Measurements from ENCODE around the gene FAM3C. TPM values are rescaled to one million over a fixed set of nuclear protein-coding genes. Genes with fewer than 3 reads are reported as not detected.

The FAM3C gene
- total and polyA plus RNA-seq, 10 of the 15 experiments (the other 5 are each of a cell fraction or from before 2014, with no cell fraction given): 11.0 to 110 (median 27.8) TPM

DNA sequence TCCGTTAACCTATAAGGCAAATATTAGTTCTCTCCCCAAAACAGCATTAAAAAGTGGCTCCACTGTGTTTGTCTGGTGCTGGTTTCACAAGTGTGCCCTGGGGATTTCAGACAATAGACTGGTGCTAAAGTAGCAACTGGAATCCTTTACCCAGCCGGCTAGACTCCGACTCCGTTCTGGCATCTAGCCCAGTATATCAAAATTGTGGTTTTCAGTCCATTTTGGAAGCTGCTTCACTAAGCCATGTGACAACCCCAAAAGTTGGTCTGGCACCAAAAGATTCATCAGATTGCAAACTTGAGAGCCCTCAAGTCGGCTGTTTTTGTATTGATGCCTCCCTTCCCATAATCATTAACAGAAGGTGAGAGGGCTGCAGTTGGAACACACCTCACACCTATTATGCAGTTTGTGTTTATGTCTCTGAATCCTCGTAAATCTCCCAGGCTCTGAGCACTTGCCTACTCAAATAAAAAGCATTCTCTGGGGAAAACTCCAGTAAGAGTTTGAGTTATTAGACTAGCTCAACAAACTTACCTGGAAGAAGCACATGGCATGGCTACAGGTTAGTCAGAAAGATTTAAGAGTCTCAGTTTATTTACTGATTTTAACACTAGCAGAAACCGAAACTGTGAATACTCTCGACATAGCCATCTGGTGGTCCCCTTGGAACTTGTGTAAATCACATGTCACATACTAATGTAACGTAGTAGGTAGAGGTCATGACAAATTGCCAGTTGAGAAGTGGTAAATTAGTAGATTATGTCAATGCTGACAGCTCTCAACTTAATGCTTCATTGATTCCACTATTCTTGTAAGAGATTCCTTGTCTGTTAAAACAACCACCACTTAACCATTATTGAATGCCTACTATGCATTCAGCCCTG is 82.1 kb downstream of the FAM3C start (continued):
- TF ChIP-seq, protein P1, sequence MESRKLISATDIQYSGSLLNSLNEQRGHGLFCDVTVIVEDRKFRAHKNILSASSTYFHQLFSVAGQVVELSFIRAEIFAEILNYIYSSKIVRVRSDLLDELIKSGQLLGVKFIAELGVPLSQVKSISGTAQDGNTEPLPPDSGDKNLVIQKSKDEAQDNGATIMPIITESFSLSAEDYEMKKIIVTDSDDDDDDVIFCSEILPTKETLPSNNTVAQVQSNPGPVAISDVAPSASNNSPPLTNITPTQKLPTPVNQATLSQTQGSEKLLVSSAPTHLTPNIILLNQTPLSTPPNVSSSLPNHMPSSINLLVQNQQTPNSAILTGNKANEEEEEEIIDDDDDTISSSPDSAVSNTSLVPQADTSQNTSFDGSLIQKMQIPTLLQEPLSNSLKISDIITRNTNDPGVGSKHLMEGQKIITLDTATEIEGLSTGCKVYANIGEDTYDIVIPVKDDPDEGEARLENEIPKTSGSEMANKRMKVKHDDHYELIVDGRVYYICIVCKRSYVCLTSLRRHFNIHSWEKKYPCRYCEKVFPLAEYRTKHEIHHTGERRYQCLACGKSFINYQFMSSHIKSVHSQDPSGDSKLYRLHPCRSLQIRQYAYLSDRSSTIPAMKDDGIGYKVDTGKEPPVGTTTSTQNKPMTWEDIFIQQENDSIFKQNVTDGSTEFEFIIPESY (IDR thresholded peaks at IDR 0.05): no peak
- no peak for TF ChIP-seq PAX5 (IDR thresholded peaks at IDR 0.05; ENCODE audit: borderline replicate concordance, low read depth, low read length)
- TF ChIP-seq, protein P2, sequence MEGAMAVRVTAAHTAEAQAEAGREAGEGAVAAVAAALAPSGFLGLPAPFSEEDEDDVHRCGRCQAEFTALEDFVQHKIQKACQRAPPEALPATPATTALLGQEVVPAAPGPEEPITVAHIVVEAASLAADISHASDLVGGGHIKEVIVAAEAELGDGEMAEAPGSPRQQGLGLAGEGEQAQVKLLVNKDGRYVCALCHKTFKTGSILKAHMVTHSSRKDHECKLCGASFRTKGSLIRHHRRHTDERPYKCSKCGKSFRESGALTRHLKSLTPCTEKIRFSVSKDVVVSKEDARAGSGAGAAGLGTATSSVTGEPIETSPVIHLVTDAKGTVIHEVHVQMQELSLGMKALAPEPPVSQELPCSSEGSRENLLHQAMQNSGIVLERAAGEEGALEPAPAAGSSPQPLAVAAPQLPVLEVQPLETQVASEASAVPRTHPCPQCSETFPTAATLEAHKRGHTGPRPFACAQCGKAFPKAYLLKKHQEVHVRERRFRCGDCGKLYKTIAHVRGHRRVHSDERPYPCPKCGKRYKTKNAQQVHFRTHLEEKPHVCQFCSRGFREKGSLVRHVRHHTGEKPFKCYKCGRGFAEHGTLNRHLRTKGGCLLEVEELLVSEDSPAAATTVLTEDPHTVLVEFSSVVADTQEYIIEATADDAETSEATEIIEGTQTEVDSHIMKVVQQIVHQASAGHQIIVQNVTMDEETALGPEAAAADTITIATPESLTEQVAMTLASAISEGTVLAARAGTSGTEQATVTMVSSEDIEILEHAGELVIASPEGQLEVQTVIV (IDR thresholded peaks at IDR 0.05; ENCODE audit: borderline replicate concordance, partially characterized antibody): no peak
- no peak for TF ChIP-seq ZSCAN29 (IDR thresholded peaks at IDR 0.05)
- TF ChIP-seq EP300 (IDR thresholded peaks at IDR 0.05; ENCODE audit: borderline replicate concordance in 1 of 2, control insufficient read depth in 1 of 2, low read depth in 2 of 2, low read length in 2 of 2): peak; percentile 74 to 85; a peak in 3 of 4 replicates
- TF ChIP-seq ETV6 (conservative IDR thresholded peaks at IDR 0.05 in 1 of 2, IDR thresholded peaks at IDR 0.05 in 1 of 2; ENCODE audit: borderline replicate concordance in 1 of 2, low read depth in 1 of 2): no peak
- no peak for TF ChIP-seq MEF2A (IDR thresholded peaks at IDR 0.05; ENCODE audit: insufficient read depth, low read depth, low read length)
- TF ChIP-seq, protein P3, sequence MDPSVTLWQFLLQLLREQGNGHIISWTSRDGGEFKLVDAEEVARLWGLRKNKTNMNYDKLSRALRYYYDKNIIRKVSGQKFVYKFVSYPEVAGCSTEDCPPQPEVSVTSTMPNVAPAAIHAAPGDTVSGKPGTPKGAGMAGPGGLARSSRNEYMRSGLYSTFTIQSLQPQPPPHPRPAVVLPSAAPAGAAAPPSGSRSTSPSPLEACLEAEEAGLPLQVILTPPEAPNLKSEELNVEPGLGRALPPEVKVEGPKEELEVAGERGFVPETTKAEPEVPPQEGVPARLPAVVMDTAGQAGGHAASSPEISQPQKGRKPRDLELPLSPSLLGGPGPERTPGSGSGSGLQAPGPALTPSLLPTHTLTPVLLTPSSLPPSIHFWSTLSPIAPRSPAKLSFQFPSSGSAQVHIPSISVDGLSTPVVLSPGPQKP (IDR thresholded peaks at IDR 0.05; ENCODE audit: low read depth, low read length): no peak
- TF ChIP-seq NFXL1 (IDR thresholded peaks at IDR 0.05; ENCODE audit: borderline replicate concordance): no peak
- no peak for TF ChIP-seq MTA3 (IDR thresholded peaks at IDR 0.05; ENCODE audit: borderline replicate concordance, low read length)
- TF ChIP-seq SMARCA5 (IDR thresholded peaks at IDR 0.05): no peak
- TF ChIP-seq BRCA1 (IDR thresholded peaks at IDR 0.05; ENCODE audit: low read depth, low read length): no peak
- TF ChIP-seq EED (IDR thresholded peaks at IDR 0.05; ENCODE audit: low read depth): no peak
- TF ChIP-seq, protein P4, sequence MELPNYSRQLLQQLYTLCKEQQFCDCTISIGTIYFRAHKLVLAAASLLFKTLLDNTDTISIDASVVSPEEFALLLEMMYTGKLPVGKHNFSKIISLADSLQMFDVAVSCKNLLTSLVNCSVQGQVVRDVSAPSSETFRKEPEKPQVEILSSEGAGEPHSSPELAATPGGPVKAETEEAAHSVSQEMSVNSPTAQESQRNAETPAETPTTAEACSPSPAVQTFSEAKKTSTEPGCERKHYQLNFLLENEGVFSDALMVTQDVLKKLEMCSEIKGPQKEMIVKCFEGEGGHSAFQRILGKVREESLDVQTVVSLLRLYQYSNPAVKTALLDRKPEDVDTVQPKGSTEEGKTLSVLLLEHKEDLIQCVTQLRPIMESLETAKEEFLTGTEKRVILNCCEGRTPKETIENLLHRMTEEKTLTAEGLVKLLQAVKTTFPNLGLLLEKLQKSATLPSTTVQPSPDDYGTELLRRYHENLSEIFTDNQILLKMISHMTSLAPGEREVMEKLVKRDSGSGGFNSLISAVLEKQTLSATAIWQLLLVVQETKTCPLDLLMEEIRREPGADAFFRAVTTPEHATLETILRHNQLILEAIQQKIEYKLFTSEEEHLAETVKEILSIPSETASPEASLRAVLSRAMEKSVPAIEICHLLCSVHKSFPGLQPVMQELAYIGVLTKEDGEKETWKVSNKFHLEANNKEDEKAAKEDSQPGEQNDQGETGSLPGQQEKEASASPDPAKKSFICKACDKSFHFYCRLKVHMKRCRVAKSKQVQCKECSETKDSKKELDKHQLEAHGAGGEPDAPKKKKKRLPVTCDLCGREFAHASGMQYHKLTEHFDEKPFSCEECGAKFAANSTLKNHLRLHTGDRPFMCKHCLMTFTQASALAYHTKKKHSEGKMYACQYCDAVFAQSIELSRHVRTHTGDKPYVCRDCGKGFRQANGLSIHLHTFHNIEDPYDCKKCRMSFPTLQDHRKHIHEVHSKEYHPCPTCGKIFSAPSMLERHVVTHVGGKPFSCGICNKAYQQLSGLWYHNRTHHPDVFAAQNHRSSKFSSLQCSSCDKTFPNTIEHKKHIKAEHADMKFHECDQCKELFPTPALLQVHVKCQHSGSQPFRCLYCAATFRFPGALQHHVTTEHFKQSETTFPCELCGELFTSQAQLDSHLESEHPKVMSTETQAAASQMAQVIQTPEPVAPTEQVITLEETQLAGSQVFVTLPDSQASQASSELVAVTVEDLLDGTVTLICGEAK (IDR thresholded peaks at IDR 0.05; ENCODE audit: borderline replicate concordance): no peak

Measured in GM12878 (cell line).